ENCODE data around the gene FAM81B.

GRCh38 chr5:95390812-95391492, at the start of gene FAM81B:
- TF ChIP-seq POLR2A (IDR thresholded peaks at IDR 0.05) (no peak), CTCF (IDR thresholded peaks at IDR 0.05) (no peak)

Measured in right lobe of liver (tissue), 4 donors.